DMS153 treated with DMSO at 0.1 percent for 48 hours (cell line): ENCODE measurements around the gene PLA2G3.

ENCODE experiments used
- DNase-seq: peaks from one replicate; lab custom pipeline; 2025; ENCODE audit not compliant: unreplicated experiment; lab: John Stamatoyannopoulos, UW

The PLA2G3 gene

DNA sequence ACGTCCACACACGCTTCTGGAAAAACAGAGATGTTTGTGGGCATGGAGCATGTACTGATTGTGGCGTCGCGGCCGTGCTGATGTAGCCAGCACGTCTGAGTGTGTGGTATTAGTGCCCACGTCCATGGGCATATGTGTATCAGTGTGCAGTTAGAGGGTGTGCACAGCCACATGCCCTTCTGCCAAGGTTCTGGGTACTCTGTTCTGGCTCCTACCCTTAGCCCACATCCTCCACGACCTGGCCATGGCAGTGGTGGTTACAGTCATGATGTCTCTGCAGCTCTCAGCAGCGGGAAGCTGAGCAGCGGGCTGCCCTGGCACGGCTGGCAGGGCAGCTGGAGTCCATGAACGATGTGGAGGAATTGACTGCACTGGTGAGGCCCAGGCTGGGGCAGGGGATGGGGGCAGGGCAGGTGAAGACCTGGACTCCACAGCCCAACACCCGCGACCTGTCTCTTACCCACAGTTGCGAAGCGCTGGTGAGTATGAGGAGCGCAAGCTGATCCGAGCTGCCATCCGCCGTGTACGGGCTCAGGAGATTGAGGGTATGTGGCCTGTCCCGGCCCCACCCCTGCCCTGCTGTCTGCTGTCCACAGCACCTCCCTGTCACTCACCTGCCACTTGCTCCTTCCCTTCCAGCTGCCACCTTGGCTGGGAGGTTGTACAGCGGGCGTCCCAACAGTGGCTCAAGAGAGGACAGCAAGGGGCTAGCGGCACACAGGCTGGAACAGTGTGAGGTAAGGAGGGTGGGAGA, 51.9 kb downstream of the PLA2G3 start:
- DNase-seq = no peak

DNA sequence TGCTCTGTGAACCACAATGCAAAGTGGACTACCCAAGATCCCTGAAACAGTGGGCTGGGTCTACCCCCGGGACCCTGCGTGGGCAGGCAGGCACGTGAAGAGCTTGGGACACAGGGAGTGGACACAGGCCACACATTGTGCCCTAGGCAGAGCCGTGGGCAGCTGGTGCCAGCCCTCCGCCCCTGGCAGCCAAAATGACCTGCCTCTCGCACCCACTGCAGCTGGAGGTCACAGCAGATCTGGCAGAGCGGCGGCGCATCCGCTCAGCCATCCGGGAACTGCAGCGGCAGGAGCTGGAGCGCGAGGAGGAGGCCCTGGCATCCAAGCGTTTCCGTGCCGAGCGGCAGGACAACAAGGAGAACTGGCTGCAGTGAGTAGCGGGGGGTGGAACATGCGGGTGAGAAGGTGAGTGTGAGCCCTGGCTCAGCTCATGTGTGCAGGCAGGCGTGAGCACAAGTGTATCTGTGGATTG, 52.5 kb downstream of the PLA2G3 start:
- DNase-seq = no peak

DNA sequence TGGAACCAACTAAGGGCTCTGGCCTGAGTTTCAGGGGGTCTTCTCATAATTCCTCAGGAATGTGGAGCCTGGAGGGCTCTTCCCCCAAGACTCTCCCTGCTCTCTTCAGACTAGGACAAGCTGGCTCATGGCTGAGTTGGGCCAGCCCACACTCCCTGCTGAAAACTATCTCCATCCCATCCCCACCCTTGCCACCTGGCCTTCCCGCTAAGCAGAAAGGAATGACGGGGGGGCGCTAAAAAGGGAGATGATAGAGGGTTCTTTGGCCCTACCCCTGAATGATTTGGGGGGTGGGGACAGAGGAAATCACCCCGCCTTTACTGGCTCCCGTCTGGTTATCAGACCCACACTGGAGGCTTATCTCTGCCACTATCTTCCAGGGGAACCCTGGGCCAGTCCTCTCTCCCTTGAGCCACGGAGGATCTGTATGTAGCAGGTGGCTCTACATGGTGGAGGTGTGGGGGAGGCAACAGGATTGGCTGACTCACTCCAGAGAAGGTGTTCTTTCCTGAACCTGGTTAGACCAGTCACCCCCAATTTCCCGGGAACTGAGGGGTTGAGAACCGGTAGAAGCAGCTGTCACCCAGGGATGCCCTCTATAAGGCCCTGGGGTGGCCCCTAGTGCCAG, 53.5 kb downstream of the PLA2G3 start:
- DNase-seq = no peak

GRCh38 chr22:31085928-31086327, 54.4 kb downstream of the PLA2G3 start:
- DNase-seq = no peak

DNA sequence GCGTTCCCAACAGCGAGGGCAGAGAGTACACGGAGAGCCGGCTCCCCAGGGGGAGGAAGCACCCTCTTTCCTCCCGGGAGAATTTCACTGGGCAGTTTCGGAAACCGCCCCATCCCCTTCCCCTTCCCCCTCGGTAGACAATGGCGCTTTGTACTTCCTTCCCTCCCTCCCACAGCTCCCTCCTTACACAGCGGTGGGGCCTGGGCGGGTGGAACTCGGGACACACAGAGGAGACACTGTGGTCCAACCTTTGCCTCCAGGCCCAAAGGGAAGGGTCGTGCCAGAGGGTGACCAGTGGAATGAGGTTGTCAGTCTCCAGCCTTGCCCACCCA, 54.8 kb downstream of the PLA2G3 start:
- DNase-seq = no peak

DNA sequence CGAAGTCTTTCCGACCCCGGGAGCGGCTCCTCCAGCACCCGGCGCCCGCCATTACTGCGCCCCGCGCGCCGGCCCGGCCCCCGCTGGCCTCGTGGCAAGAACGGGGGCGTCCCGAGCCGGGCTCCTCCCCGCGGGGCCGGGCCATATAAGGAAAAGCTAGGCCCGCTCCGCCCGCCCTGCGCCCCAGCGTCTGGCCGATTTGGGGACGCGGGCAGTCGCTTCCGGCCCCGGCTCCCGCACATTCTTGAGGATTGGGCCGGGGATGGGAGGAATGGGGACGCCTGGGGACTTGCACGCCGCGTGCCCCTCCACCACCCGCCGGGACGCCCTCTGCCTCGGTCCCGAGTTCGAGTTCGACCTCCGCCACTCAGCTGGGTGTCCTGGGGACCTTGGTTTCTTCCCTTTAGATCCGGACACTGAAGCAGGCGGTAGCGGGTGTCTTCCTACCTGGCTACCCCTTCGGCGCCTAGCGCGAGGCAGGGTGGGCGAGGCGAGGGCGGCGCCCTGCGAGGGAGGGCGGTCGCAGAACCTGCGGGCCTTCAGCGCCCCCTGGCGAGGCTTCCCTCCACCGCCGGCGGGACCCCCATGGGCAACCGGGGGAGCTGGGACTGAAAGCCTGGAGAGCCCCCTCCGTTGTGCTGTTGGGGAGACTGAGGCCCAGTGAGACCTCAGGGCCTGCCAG, 55.4 kb downstream of the PLA2G3 start:
- no peak for DNase-seq
